ENCODE data around the gene ULK2. TPM values are rescaled to one million over a fixed set of nuclear protein-coding genes. Genes with fewer than 3 reads are reported as not detected.

The ULK2 gene
- total RNA-seq, 1 experiment from 2014 or later = 16.1 TPM

- no peak for DNase-seq (ENCODE audit: low read depth)
Measured at GRCh38 chr17:19726631-19727376, 140.9 kb downstream of the ULK2 start.

- DNase-seq (ENCODE audit: low read depth) = no peak
Measured at GRCh38 chr17:19725486-19725885, 142.2 kb downstream of the ULK2 start.

- DNase-seq (ENCODE audit: low read depth) = peak; percentile 62
Measured at GRCh38 chr17:19724501-19725420, 143.0 kb downstream of the ULK2 start.

- peak; percentile 65 for DNase-seq (ENCODE audit: low read depth)
Measured at GRCh38 chr17:19723964-19724363, 143.8 kb downstream of the ULK2 start.

Other genes with a start within 250 kb of the ULK2 start
- gene ALDH3A2, start 219.2 kb downstream of the ULK2 start, total RNA-seq (2014; rRNA removed; shearing (Covaris generic)) = 44.2 and 68.1 TPM in 2 replicates
- gene SLC47A2, start 151.4 kb downstream of the ULK2 start, total RNA-seq (2014; rRNA removed; shearing (Covaris generic)) = not detected in 2 replicates
- gene ALDH3A1, start 119.6 kb downstream of the ULK2 start, total RNA-seq (2014; rRNA removed; shearing (Covaris generic)) = not detected in 2 replicates
- 14.1 and 19.7 TPM in 2 replicates for gene AKAP10, start 109.9 kb upstream of the ULK2 start, total RNA-seq (2014; rRNA removed; shearing (Covaris generic))
- gene SPECC1, start 141.4 kb upstream of the ULK2 start, total RNA-seq (2014; rRNA removed; shearing (Covaris generic)) = 40.3 and 45.4 TPM in 2 replicates

Measured in RPMI7951 (cell line).